Lower lobe of right lung (tissue), 2 donors: Measurements from ENCODE around the gene MLKL. TPM values are rescaled to one million over a fixed set of nuclear protein-coding genes. Genes with fewer than 3 reads are reported as not detected.

ENCODE experiments used
- ATAC-seq, 2 donors: fragments of 200-7000 bp; cut with Tn5 transposase; one replicate each; pipeline ENCODE4 v1.9.1; 2020 to 2022; ENCODE audit warnings: mild to moderate bottlenecking in 2 of 2, moderate library complexity in 2 of 2
- DNase-seq: peaks from one replicate; pipeline ENCODE4 v3.0.0-alpha.2; 2020
- H3K27ac ChIP-seq: fragments of 200-600 bp; one replicate; pipeline ENCODE4 v1.8.0; 2022
- H3K27me3 ChIP-seq: fragments of 200-600 bp; one replicate; pipeline ENCODE4 v1.8.0; 2022; ENCODE audit warnings: low read depth
- H3K36me3 ChIP-seq: fragments of 200-600 bp; one replicate; pipeline ENCODE4 v1.8.0; 2022; ENCODE audit warnings: mild to moderate bottlenecking
- H3K4me1 ChIP-seq: fragments of 200-600 bp; one replicate; pipeline ENCODE4 v1.8.0; 2022
- H3K4me3 ChIP-seq: fragments of 200-600 bp; one replicate; pipeline ENCODE4 v1.8.0; 2022; ENCODE audit warnings: mild to moderate bottlenecking
- H3K9me3 ChIP-seq: fragments of 200-600 bp; one replicate; pipeline ENCODE4 v1.8.0; 2022
- intact Hi-C: fragments of 100-400 bp; cut with DNase I; formaldehyde crosslinking; loops from one replicate; pipeline ENCODE4 v1.11.0; 2022
- total RNA-seq: library from RNA; stranded (reverse); fragmentation: NEBNext Ultra II Directional; extraction: Animal tissue kit (Norgen Biotek cat#: 25700); gene quantifications from one replicate; pipeline ENCODE4 v1.2.1, GENCODE V29; 2021
- TF ChIP-seq, protein P1 (sequence below): fragments of 200-600 bp; IDR thresholded peaks from one replicate; pipeline ENCODE4 v1.8.0; 2022; ENCODE audit warnings: antibody characterized with exemption, mild to moderate bottlenecking
- donor health status: DM: no; HTN: yes; CAD: no; lungs with severe emphysema.

The MLKL gene
- total RNA-seq, 1 donor from 2014 or later, result 36.7 TPM

DNA sequence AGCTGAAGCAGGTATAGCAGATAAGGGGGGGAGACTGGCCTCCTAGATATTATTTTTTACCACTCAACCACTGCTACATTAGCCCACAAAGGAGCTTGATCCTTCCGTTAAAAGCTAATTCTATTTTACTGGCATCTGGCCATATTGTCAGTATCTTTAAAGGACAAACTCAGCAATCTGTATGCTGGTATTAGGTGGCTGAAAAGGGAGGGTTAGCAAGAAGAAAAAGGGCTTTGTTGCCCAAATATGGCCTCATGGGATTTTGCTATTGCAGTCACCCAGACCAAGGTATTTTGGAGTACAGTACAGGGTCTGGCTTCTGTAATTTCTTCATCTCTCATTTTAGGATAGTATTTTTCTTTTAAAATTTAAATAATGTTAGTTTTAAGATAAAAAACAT is 48.4 kb downstream of the MLKL start:
- Histone ChIP-seq H3K36me3 (peaks cover 66% of the 10 kb centered on the region), H3K27me3 (no peaks in the 10 kb centered on the region)
- intact Hi-C loops, result no loop called here

DNA sequence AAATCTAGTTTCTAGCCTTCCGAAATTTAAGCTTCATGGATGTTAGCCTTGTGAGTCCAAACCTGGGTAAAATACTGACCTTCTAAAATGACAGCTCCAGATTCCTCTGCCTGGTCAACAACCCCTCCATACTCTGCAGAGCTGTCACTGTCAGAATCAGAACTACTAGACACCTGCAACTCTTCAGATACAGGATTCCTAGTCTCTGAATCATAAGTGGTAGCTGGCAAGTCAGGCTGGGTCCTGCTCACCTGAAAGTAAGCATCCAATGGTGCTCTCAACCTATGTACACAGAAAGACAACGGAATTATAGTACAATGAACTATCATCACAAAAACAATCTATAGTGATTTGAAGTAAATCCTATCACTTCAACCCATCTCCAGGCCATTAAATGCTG is 48.8 kb downstream of the MLKL start:
- Histone ChIP-seq H3K9me3 (no peaks in the 10 kb centered on the region), H3K4me3 (no peak overlapping the region), H3K27me3 (no peaks in the 10 kb centered on the region), H3K4me1 (no peaks in the 10 kb centered on the region), H3K36me3 (peaks cover 64% of the 10 kb centered on the region), H3K27ac (no peak overlapping the region)
- ATAC-seq (no peak), DNase-seq (no peak)
- intact Hi-C loops, result no loop called here
- TF ChIP-seq, protein P1, sequence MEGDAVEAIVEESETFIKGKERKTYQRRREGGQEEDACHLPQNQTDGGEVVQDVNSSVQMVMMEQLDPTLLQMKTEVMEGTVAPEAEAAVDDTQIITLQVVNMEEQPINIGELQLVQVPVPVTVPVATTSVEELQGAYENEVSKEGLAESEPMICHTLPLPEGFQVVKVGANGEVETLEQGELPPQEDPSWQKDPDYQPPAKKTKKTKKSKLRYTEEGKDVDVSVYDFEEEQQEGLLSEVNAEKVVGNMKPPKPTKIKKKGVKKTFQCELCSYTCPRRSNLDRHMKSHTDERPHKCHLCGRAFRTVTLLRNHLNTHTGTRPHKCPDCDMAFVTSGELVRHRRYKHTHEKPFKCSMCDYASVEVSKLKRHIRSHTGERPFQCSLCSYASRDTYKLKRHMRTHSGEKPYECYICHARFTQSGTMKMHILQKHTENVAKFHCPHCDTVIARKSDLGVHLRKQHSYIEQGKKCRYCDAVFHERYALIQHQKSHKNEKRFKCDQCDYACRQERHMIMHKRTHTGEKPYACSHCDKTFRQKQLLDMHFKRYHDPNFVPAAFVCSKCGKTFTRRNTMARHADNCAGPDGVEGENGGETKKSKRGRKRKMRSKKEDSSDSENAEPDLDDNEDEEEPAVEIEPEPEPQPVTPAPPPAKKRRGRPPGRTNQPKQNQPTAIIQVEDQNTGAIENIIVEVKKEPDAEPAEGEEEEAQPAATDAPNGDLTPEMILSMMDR, result no peak

More for the DNA sequence above, 48.4 kb downstream of the MLKL start:
- Histone ChIP-seq H3K27ac (no peak overlapping the region), H3K4me3 (no peak overlapping the region), H3K9me3 (no peaks in the 10 kb centered on the region), H3K4me1 (no peaks in the 10 kb centered on the region)
- ATAC-seq (no peak), DNase-seq (no peak)
- TF ChIP-seq, protein P1, result no peak

DNA sequence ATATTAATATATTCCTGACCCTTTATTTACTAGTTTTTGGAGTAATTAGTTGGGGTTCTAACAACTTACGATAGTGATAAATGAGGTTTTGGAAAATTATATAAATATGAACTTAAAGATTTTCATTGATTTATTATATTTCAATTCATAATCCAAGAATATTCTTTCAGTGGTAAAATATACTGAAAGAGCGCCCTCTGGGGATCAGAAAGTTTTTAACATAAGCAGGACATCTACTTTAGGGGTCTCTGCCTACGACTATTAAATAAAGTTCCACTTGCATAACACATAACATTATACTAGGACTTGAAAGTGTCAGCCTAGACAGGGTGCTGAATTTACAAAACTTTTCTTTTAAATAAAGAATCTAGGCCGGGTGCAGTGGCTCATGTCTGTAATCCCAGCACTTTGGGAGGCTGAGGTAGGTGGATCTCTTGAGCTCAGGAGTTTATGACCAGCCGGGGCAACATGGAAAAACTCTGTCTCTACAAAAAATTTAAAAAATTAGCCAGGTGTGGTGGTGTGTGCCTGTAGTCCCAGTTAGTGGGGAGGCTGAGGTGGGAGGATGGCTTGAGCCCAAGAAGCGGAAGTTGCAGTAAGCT is 49.6 kb downstream of the MLKL start:
- DNase-seq, result no peak
- Histone ChIP-seq H3K27me3 (no peaks in the 10 kb centered on the region), H3K4me1 (no peaks in the 10 kb centered on the region), H3K4me3 (no peak overlapping the region), H3K9me3 (no peaks in the 10 kb centered on the region), H3K27ac (no peak overlapping the region), H3K36me3 (peaks cover 61% of the 10 kb centered on the region)
- intact Hi-C loops, result no loop called here
- no peak for ATAC-seq
- TF ChIP-seq, protein P1, result peak; percentile 40

DNA sequence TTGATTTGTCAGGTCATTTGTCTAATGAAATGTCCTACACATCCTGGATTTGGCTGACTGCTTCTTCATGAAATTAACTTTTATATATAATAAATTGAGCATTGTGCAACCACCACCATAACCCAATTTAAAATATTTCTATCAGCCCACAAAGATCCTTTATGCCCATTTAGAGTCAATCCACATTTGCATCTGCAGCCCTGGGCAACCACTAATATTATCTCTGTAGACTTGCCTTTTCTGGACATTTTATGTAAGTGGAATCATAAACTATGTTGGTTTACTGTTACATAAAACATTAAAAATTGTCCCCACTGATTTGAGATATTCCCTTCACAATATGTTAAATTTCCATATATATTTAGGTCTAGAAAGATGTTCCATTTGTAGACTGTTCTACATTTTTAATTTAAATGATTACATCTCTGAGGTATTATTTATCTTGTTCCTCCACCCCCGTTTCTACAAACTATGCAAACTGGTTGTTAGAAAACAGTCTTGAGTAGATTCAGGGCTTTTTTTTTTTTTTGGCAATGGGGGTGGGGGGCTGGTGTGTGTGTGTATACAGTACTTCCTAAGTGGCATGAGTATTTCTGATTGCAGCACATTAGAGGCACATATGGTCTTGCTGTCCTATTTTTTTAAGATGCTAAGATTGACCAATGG is 50.7 kb downstream of the MLKL start:
- Histone ChIP-seq H3K27me3 (no peaks in the 10 kb centered on the region), H3K4me3 (no peak overlapping the region), H3K9me3 (no peaks in the 10 kb centered on the region), H3K27ac (no peak overlapping the region), H3K4me1 (no peaks in the 10 kb centered on the region), H3K36me3 (peaks cover 66% of the 10 kb centered on the region)
- ATAC-seq (no peak), DNase-seq (no peak)
- intact Hi-C loops, result no loop called here
- TF ChIP-seq, protein P1, result no peak

DNA sequence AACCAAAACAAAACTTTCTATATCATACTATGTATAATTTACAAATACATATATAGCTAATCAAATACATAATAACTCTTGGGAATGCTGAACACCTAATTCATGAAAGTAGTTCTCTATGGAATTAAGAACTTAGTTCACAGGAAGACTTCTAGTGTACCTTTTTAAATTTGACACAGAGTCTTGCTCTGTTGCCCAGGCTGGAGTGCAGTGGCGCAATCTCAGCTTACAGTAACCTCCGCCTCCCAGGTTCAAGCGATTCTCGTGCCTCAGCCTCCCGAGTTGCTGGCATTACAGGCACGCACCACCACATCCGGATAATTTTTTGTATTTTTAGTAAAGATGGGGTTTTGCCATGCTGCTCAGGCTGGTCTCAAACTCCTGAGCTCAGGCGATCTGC is 58.7 kb downstream of the MLKL start:
- Histone ChIP-seq H3K9me3 (no peaks in the 10 kb centered on the region), H3K36me3 (peaks cover 92% of the 10 kb centered on the region), H3K27me3 (no peaks in the 10 kb centered on the region), H3K4me1 (no peaks in the 10 kb centered on the region), H3K4me3 (no peak overlapping the region), H3K27ac (no peak overlapping the region)
- DNase-seq (no peak), ATAC-seq (no peak)
- intact Hi-C loops, result no loop called here
- TF ChIP-seq, protein P1, result no peak
